ENCODE measurements around the gene MRPL49.
A peak's percentile ranks its signal among the peaks of the same experiment; 100 is the strongest.

MRPL49 gene

DNA sequence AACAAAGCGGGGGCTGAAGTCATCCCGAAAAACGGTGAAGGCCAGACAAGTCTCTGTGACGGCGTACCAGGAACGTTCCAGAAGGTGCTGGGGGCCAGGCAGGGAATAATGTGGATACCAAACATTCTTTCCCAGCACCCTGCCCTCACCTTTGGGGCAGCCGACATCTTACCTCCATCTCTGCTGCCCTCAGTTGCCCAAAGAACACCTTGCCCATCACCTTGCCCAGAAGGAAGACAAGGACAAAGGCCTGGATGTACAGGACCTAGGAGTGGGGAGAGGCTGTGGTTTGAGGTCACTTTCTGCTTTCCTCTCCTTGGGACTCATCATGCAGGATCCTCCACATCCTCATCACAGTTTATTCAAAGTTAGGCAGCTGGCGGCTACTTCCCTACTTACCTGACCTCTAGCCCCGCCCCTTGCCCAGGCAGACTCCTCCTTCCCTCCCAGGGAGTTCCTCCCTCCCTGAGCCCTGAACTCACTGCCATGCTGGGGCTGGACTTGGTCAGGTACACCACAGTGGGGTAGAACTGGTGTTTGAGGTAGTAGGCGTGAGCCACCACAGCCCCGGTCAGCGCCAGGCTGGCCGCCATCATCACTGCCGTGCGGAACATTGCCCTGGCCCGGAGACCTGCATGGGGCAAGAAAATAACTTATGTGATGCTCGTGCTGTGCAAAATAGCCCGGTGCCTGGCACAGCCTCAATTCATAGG is 11.0 kb downstream of the MRPL49 start:
- Histone ChIP-seq H3K79me2 (ENCODE audit: insufficient read depth, low read depth) (peaks cover 14% of the 10 kb centered on the region), H3K27ac (peak overlapping the region; percentile 94), H2AFZ (ENCODE audit: low read depth) (no peak overlapping the region), H3K4me3 (IDR thresholded peaks at IDR 0.05; ENCODE audit: insufficient read depth, low read depth, low read length) (no peak overlapping the region), H3K4me1 (ENCODE audit: low read depth, poor library complexity, severe bottlenecking) (peaks cover 25% of the 10 kb centered on the region), H3K4me2 (peak overlapping the region; percentile 80), H3K36me3 (ENCODE audit: insufficient read depth) (no peaks in the 10 kb centered on the region), H3K9ac (peak overlapping the region; percentile 99), H4K20me1 (ENCODE audit: insufficient read depth) (no peaks in the 10 kb centered on the region), H3K27me3 (ENCODE audit: insufficient read depth, low read depth) (no peaks in the 10 kb centered on the region)
- no peak for TF ChIP-seq CTCF (conservative IDR thresholded peaks at IDR 0.05; ENCODE audit: low read depth, low read length)

DNA sequence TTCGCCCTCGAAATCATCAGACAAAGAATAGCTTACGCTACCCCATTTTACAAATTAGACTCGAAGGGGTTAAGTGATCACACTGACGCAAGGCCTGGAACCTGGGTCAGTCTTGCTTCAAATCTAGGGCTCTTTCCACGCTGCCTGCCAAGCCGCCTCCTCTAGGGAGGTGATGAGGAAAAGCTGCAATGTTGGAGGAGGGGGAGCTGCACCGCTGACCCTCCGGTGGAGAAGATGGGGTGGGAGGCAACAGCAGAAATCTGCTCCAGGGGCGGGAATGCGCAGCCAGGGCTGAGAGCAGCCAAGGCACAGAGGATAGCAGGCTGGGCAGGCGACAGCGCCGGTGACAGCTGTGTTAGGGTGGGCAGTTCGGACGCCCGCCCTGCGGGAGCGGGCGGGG is 11.6 kb downstream of the MRPL49 start:
- Histone ChIP-seq H3K9ac (peak overlapping the region; percentile 99), H3K4me3 (IDR thresholded peaks at IDR 0.05; ENCODE audit: insufficient read depth, low read depth, low read length) (no peak overlapping the region), H3K27ac (peak overlapping the region; percentile 94), H3K4me2 (peak overlapping the region; percentile 80), H3K36me3 (ENCODE audit: insufficient read depth) (no peaks in the 10 kb centered on the region), H3K27me3 (ENCODE audit: insufficient read depth, low read depth) (no peaks in the 10 kb centered on the region), H2AFZ (ENCODE audit: low read depth) (peak overlapping the region; percentile 48; the same call in 1 of the 2 replicates), H4K20me1 (ENCODE audit: insufficient read depth) (no peaks in the 10 kb centered on the region), H3K4me1 (ENCODE audit: low read depth, poor library complexity, severe bottlenecking) (peaks cover 25% of the 10 kb centered on the region), H3K79me2 (ENCODE audit: insufficient read depth, low read depth) (peaks cover 14% of the 10 kb centered on the region)
- no peak for TF ChIP-seq CTCF (conservative IDR thresholded peaks at IDR 0.05; ENCODE audit: low read depth, low read length)

- H3K9ac ChIP-seq: peak within 1 kb of the TSS; percentile 99
- H3K27ac ChIP-seq: peak within 1 kb of the TSS; percentile 94
- H3K79me2 ChIP-seq (ENCODE audit: insufficient read depth, low read depth): peaks cover 14% of the 10 kb centered on the region
- peaks cover 25% of the 10 kb centered on the region for H3K4me1 ChIP-seq (ENCODE audit: low read depth, poor library complexity, severe bottlenecking)
- H3K4me2 ChIP-seq: peak within 1 kb of the TSS; percentile 80
- peak within 1 kb of the TSS; percentile 37 for H3K4me3 ChIP-seq (IDR thresholded peaks at IDR 0.05; ENCODE audit: insufficient read depth, low read depth, low read length)
- peak within 1 kb of the TSS; percentile 48 for H2AFZ ChIP-seq (ENCODE audit: low read depth)
- TF ChIP-seq CTCF (conservative IDR thresholded peaks at IDR 0.05; ENCODE audit: low read depth, low read length): no peak
- no peaks in the 10 kb centered on the region for H3K27me3 ChIP-seq (ENCODE audit: insufficient read depth, low read depth)
- H3K36me3 ChIP-seq (ENCODE audit: insufficient read depth): no peaks in the 10 kb centered on the region
- no peaks in the 10 kb centered on the region for H4K20me1 ChIP-seq (ENCODE audit: insufficient read depth)
Measured at GRCh38 chr11:65134240-65134951, 12.3 kb downstream of the MRPL49 start, which contains the start of gene SYVN1. SYVN1 (minus strand) TSS chr11:65134519; CDS start chr11:65133601, 918 bp downstream.

GRCh38 chr11:65134952-65135632 is 13.0 kb downstream of the MRPL49 start:
- peak overlapping the region; percentile 99 for H3K9ac ChIP-seq
- peak overlapping the region; percentile 94 for H3K27ac ChIP-seq
- no peaks in the 10 kb centered on the region for H3K36me3 ChIP-seq (ENCODE audit: insufficient read depth)
- H3K4me1 ChIP-seq (ENCODE audit: low read depth, poor library complexity, severe bottlenecking): peaks cover 25% of the 10 kb centered on the region
- H4K20me1 ChIP-seq (ENCODE audit: insufficient read depth): no peaks in the 10 kb centered on the region
- peak overlapping the region; percentile 48 for H2AFZ ChIP-seq (ENCODE audit: low read depth)
- H3K4me3 ChIP-seq (IDR thresholded peaks at IDR 0.05; ENCODE audit: insufficient read depth, low read depth, low read length): peak overlapping the region; percentile 37
- peaks cover 14% of the 10 kb centered on the region for H3K79me2 ChIP-seq (ENCODE audit: insufficient read depth, low read depth)
- TF ChIP-seq CTCF (conservative IDR thresholded peaks at IDR 0.05; ENCODE audit: low read depth, low read length): no peak
- peak overlapping the region; percentile 80 for H3K4me2 ChIP-seq
- no peaks in the 10 kb centered on the region for H3K27me3 ChIP-seq (ENCODE audit: insufficient read depth, low read depth)

Measured in KMS-11 (cell line).